Prostate gland (tissue), 2 donors: ENCODE results near the gene ECE1. TPM values are rescaled to one million over a fixed set of nuclear protein-coding genes. Genes with fewer than 3 reads are reported as not detected.
A peak's percentile ranks its signal among the peaks of the same experiment; 100 is the strongest.

Experiments
- DNase-seq: peaks from one replicate; pipeline ENCODE4 v3.0.0-alpha.2; 2019; ENCODE audit warnings: low spot score
- H3K27ac ChIP-seq, 2 donors: fragments of 200-600 bp; sonication (generic); 2 replicates each; pipeline ENCODE4 v1.5.1; 2017 to 2019
- H3K27me3 ChIP-seq: fragments of 200-600 bp; sonication (generic); replicated peaks from 2 replicates; pipeline ENCODE4 v1.5.1; 2019; ENCODE audit not compliant: insufficient read depth
- H3K36me3 ChIP-seq, 2 donors: fragments of 200-600 bp; sonication (generic); 1 replicate in 1 of 2; 2 replicates in 1 of 2; pipeline versions ENCODE4 v1.5.1 to v1.8.1; 2017 to 2019
- H3K4me1 ChIP-seq: fragments of 200-600 bp; sonication (generic); replicated peaks from 2 replicates; pipeline ENCODE4 v1.5.1; 2019
- H3K4me3 ChIP-seq, 2 donors: fragments of 200-600 bp; sonication (generic); 2 replicates each; pipeline ENCODE4 v1.5.1; 2017 to 2019
- H3K9me3 ChIP-seq: fragments of 200-600 bp; sonication (generic); 2 replicates; pipeline ENCODE4 v1.5.1; 2017
- POLR2A ChIP-seq: fragments of 450-650 bp; IDR thresholded peaks from one replicate; pipeline ENCODE4 v1.6.1; 2016; ENCODE audit warnings: antibody characterized with exemption, mild to moderate bottlenecking
- POLR2AphosphoS5 ChIP-seq: sonication (generic); formaldehyde crosslinking; IDR thresholded peaks from one replicate; pipeline ENCODE4 v1.6.1; 2017; ENCODE audit warnings: antibody characterized with exemption
- WGBS: methylation state at CpG from one replicate; pipeline ENCODE4 v1.1.5; 2018; 5-methylcytosine and 5-hydroxymethylcytosine counted together
- intact Hi-C: fragments of 100-400 bp; cut with DNase I; formaldehyde crosslinking; loops from one replicate; pipeline ENCODE4 v1.14.2; 2022
- total RNA-seq, 2 donors: library from RNA; depleted of rRNA; stranded (reverse); fragments of >200 nt; gene quantifications; one replicate each; pipeline ENCODE4 v1.1.0, GENCODE V29; 2016
- TF ChIP-seq, protein P1 (sequence below), 4 experiments: fragments of 200-600 bp in 2 of 4; fragments of 450-650 bp in 2 of 4; sonication (generic) in 2 of 4; IDR thresholded peaks; 1 replicate in 3 of 4; 2 replicates in 1 of 4; pipeline ENCODE4 v1.5.1; 2016 to 2019; ENCODE audit warnings: antibody characterized with exemption in 4 of 4, mild to moderate bottlenecking in 2 of 4, moderate library complexity in 2 of 4

Gene ECE1
- total RNA-seq, 2 donors from 2014 or later: 113 to 146 TPM

DNA sequence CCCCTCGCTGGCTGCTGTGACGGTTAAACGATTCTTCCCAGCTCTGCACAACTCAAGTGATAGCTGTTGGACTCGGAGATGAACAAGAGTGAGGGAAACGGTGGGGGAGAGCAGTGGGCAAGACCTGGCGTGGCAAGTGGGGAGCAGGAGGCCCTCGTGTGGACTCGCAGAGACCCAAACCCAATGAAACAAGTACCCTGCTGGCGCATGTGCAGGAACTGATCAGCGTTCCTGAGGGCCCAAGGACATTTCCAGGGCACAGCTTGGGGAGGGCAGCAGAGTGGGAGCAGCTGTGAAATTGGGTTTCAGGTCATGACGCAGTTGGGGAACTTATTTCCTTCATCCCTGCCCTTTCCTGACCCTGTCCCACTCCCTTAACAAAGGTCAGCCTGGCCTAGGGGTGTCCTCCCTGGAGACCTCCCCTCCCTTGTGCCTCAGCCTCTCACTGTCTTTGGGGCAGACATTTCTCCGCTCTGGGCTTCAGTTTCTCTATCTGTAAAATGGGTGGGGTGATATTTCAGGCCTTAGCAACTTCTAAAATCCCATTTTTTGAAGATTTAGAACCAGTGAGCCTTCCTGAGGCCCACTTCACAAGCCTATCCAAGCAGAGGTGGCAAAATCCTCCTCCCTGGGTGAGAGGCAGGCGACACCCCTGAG, 27.9 kb upstream of the ECE1 start:
- Histone ChIP-seq H3K27ac (peak overlapping the region; percentile 76 to 80), H3K4me3 (no peak overlapping the region), H3K9me3 (no peaks in the 10 kb centered on the region), H3K4me1 (peaks cover 22% of the 10 kb centered on the region), H3K27me3 (no peaks in the 10 kb centered on the region), H3K36me3 (no peaks in the 10 kb centered on the region)
- TF ChIP-seq, protein P1, sequence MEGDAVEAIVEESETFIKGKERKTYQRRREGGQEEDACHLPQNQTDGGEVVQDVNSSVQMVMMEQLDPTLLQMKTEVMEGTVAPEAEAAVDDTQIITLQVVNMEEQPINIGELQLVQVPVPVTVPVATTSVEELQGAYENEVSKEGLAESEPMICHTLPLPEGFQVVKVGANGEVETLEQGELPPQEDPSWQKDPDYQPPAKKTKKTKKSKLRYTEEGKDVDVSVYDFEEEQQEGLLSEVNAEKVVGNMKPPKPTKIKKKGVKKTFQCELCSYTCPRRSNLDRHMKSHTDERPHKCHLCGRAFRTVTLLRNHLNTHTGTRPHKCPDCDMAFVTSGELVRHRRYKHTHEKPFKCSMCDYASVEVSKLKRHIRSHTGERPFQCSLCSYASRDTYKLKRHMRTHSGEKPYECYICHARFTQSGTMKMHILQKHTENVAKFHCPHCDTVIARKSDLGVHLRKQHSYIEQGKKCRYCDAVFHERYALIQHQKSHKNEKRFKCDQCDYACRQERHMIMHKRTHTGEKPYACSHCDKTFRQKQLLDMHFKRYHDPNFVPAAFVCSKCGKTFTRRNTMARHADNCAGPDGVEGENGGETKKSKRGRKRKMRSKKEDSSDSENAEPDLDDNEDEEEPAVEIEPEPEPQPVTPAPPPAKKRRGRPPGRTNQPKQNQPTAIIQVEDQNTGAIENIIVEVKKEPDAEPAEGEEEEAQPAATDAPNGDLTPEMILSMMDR (IDR thresholded peaks at IDR 0.05): no peak
- TF ChIP-seq POLR2AphosphoS5 (no peak), POLR2A (no peak)
- intact Hi-C loops: no loop called here
- 84% methylated on average over 13 of the region's 13 CpGs for WGBS
- no peak for DNase-seq

DNA sequence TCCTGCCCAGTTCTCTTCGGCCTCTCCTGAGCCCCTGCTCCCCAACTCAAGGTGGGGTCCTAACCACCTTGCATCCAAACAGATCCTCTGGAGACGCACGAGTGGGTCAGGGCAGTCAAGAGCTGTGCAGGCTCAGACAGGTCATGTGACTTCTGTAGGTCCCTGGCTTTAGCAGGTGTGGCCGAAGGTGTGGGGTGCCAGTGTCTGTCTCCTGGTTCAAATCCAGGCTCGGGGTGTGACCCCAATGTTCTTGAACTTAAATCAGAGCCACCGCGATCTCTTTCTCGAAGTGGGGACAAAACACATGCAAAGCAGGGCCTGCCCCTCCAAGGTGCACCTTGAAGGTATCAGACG, 27.4 kb upstream of the ECE1 start:
- H3K27me3 ChIP-seq: no peaks in the 10 kb centered on the region
- H3K9me3 ChIP-seq: no peaks in the 10 kb centered on the region
- WGBS: 86% methylated on average over 9 of the region's 9 CpGs
- H3K27ac ChIP-seq: peak overlapping the region; percentile 76 to 80
- TF ChIP-seq POLR2AphosphoS5 (no peak), POLR2A (no peak)
- TF ChIP-seq, protein P1 (IDR thresholded peaks at IDR 0.05): no peak
- no peak for DNase-seq
- H3K4me3 ChIP-seq: no peak overlapping the region
- intact Hi-C loops: no loop called here
- no peaks in the 10 kb centered on the region for H3K36me3 ChIP-seq
- H3K4me1 ChIP-seq: peaks cover 22% of the 10 kb centered on the region

DNA sequence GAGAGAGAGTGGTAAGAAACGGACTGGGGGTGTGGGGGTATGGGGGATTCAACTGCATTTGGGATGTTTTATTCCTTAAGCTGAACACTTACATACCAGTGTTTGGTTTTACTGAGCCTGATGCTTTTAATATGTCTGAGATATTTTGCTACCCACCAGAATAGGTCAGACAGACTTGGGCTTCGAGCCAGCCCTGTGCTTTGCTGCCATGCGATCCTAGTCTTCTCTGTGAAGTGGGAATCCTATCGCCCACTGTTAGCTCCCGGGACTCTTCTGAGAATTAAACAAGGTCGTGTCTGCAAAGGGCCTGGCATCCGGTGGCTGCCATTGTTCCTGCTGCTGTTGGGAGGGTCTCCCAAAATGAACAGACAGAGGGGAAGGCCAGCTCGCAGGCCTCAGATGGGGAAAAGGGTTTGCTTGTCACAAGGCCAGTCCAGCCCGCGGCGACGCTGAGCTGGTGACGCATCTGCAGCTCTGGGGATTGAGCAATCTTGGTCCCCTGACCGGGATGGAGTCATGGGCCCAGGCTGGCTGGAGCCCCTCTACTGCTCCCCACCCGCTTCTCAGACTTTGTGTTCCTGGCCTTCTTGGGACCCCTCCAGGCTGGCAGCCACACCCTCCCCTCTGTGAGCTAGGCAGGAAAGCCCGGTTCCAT, 26.9 kb upstream of the ECE1 start:
- Histone ChIP-seq H3K4me3 (no peak overlapping the region), H3K4me1 (peaks cover 22% of the 10 kb centered on the region), H3K27me3 (no peaks in the 10 kb centered on the region), H3K9me3 (no peaks in the 10 kb centered on the region), H3K36me3 (no peaks in the 10 kb centered on the region), H3K27ac (peak overlapping the region; percentile 76 to 80)
- 46% methylated on average over 16 of the region's 16 CpGs for WGBS
- intact Hi-C loops: no loop called here
- TF ChIP-seq POLR2AphosphoS5: peak; percentile 36
- TF ChIP-seq POLR2A: no peak
- DNase-seq: no peak

DNA sequence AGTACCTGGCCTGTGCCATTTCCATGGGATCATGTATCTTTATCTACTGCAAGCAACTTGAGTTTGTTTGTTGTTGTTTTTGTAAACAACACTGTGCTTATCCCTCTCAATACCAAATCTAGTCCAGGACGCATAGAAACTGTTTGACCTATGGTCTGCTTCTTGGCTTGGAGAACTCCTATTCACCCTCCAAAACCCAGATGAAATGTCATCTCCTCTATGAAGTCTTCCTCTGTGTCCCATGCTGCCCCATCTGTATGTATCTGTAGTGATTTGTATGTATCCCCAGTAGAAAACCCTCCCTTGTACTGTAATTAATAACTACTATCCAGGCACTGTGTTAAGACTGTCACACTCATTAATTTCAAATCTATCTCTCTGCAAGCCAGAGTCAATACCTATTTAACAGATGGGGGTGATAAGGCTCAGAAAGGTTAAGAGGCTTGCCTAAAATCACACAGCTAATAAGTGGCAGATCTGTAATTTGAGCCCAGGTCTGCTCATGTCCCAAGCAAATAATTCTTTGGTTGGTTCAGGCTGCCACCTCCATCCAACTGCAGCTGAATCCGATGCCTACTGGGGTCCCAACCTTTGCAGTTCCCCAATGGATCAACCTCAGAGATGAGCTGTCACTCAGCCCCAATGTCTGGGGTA, 24.6 kb upstream of the ECE1 start:
- Histone ChIP-seq H3K27me3 (no peaks in the 10 kb centered on the region), H3K36me3 (no peaks in the 10 kb centered on the region), H3K9me3 (no peaks in the 10 kb centered on the region), H3K4me3 (no peak overlapping the region), H3K4me1 (peaks cover 18% of the 10 kb centered on the region), H3K27ac (peak overlapping the region; percentile 16 to 34)
- TF ChIP-seq POLR2AphosphoS5 (no peak), POLR2A (no peak)
- TF ChIP-seq, protein P1 (IDR thresholded peaks at IDR 0.05): no peak
- no peak for DNase-seq
- 81% methylated on average over 2 of the region's 2 CpGs for WGBS
- intact Hi-C loops: no loop called here

DNA sequence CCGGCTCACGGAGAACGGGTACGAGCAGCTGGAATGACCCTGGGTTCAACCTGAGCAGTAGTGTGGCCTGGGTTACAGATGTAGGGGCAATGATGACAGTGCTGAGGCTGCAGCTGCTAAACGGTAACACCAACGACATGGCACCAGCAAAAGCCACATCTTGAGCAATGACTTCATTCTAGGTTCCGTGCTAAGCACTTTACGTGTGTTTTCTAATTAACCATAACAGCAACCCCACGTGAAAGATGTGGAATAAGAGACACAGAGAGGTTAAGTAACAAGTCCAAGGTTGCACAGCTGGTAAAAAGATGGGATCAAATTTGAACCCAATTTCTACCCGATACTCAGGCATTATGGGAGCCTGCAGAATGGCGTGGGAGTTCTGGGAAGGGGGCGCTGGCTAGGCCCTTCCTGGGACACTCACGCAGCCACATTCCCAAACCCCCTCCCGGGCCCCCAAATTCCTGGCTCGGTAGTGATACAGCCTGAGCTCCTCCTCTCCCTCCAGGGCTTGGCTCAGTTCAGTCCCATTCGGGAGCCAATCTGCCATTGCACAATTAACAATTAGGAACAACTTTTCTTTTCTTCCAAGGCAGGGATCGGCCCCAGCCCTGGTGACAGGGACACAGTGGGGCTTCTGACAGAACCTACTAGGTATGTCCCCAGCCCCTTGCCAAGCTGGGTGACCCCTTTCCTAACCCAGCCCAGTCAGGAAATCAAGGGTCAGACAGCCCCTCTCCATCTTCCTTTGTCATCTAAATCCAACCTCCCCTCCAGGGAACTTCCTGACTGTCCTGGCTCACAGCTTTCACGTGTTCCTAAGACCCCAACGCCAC, 23.8 kb upstream of the ECE1 start:
- intact Hi-C loops: no loop called here
- Histone ChIP-seq H3K4me3 (no peak overlapping the region), H3K9me3 (no peaks in the 10 kb centered on the region), H3K4me1 (peaks cover 10% of the 10 kb centered on the region), H3K36me3 (no peaks in the 10 kb centered on the region), H3K27ac (peak overlapping the region; percentile 16 to 34), H3K27me3 (no peaks in the 10 kb centered on the region)
- TF ChIP-seq POLR2AphosphoS5: no peak
- TF ChIP-seq POLR2A: no peak
- TF ChIP-seq, protein P1 (IDR thresholded peaks at IDR 0.05): no peak
- DNase-seq: no peak
- WGBS: 49% methylated on average over 19 of the region's 19 CpGs
